Caco-2 (cell line): ENCODE data around the gene MPIG6B. TPM values are rescaled to one million over a fixed set of nuclear protein-coding genes. Genes with fewer than 3 reads are reported as not detected.

Source experiments
- BruUV-seq: library from RNA; stranded (reverse); fragments of 400-500 nt; replicated peaks from 2 replicates; lab custom pipeline; 2021; lab: Mats Ljungman, UMichigan
- CTCF ChIA-PET: fragments of 300-600 bp; sonication (Branson Sonifier 250); formaldehyde crosslinking; loops from one replicate; lab custom pipeline; 2022; ENCODE audit warnings: antibody characterized with exemption; lab: Charles Lee
- POLR2A ChIA-PET: fragments of 300-600 bp; sonication (Branson Sonifier 250); formaldehyde crosslinking; loops from one replicate; lab custom pipeline; 2022; ENCODE audit warnings: antibody characterized with exemption; lab: Charles Lee
- DNase-seq, 2 experiments: peaks; one replicate each; pipeline versions ENCODE4 v3.0.0 to v3.0.0-alpha.2; 2020 to 2022
- H3K27me3 ChIP-seq: replicated peaks from 2 replicates; pipeline ENCODE4 v1.6.0; 2011; ENCODE audit warnings: low read length; ENCODE audit not compliant: control insufficient read depth, insufficient read depth
- H3K36me3 ChIP-seq: 2 replicates; pipeline ENCODE4 v1.5.1; 2011; ENCODE audit warnings: low read length; ENCODE audit not compliant: control insufficient read depth, insufficient read depth
- H3K4me1 ChIP-seq: fragments of 250-450 bp; sonication (Bioruptor Pico); 2 replicates; pipeline ENCODE4 v1.5.1; 2020; ENCODE audit warnings: mild to moderate bottlenecking
- H3K4me3 ChIP-seq: 2 replicates; pipeline ENCODE4 v1.5.1; 2011; ENCODE audit warnings: low read depth, mild to moderate bottlenecking, control low read depth, low read length
- H3K9me3 ChIP-seq: fragments of 250-450 bp; sonication (Bioruptor Pico); 2 replicates; pipeline ENCODE4 v1.5.1; 2020; ENCODE audit warnings: mild to moderate bottlenecking, moderate library complexity
- H3K27ac Mint-ChIP-seq: one replicate; pipeline ENCODE4 v1.8.0; 2022; ENCODE audit warnings: mixed read lengths; ENCODE audit not compliant: unreplicated experiment
- H3K27me3 Mint-ChIP-seq: one replicate; pipeline ENCODE4 v1.8.0; 2022; ENCODE audit warnings: mixed read lengths; ENCODE audit not compliant: insufficient read depth, unreplicated experiment
- H3K36me3 Mint-ChIP-seq: one replicate; pipeline ENCODE4 v1.8.0; 2022; ENCODE audit warnings: mild to moderate bottlenecking, mixed read lengths; ENCODE audit not compliant: insufficient read depth, unreplicated experiment
- H3K4me1 Mint-ChIP-seq: one replicate; pipeline ENCODE4 v1.8.0; 2022; ENCODE audit warnings: low read depth, mixed read lengths; ENCODE audit not compliant: unreplicated experiment
- H3K4me3 Mint-ChIP-seq: one replicate; pipeline ENCODE4 v1.8.0; 2022; ENCODE audit warnings: mild to moderate bottlenecking, moderate library complexity, mixed read lengths; ENCODE audit not compliant: unreplicated experiment
- H3K9me3 Mint-ChIP-seq: one replicate; pipeline ENCODE4 v1.8.0; 2022; ENCODE audit warnings: mixed read lengths; ENCODE audit not compliant: unreplicated experiment
- intact Hi-C: fragments of 100-400 bp; cut with micrococcal nuclease; formaldehyde crosslinking; loops from one replicate; pipeline ENCODE4 v1.10.0; 2022; ENCODE audit not compliant: unreplicated experiment
- total RNA-seq: library from RNA; stranded (reverse); gene quantifications from 2 replicates; pipeline ENCODE4 v1.2.3, GENCODE V29; 2022
- TF ChIP-seq, protein P1 (sequence below), 2 experiments: fragments of 200-600 bp in 1 of 2; IDR thresholded peaks; 1 replicate in 1 of 2; 2 replicates in 1 of 2; pipeline versions ENCODE4 v1.5.1 to v1.8.0; 2011 to 2022; ENCODE audit warnings: antibody characterized with exemption in 1 of 2, control low read depth in 1 of 2, inconsistent platforms in 1 of 2, low read depth in 1 of 2, low read length in 1 of 2, mild to moderate bottlenecking in 1 of 2, moderate library complexity in 1 of 2; ENCODE audit not compliant: insufficient read depth in 1 of 2, severe bottlenecking in 1 of 2, unreplicated experiment in 1 of 2

The MPIG6B gene
- total RNA-seq, 1 experiment from 2014 or later, result not detected

DNA sequence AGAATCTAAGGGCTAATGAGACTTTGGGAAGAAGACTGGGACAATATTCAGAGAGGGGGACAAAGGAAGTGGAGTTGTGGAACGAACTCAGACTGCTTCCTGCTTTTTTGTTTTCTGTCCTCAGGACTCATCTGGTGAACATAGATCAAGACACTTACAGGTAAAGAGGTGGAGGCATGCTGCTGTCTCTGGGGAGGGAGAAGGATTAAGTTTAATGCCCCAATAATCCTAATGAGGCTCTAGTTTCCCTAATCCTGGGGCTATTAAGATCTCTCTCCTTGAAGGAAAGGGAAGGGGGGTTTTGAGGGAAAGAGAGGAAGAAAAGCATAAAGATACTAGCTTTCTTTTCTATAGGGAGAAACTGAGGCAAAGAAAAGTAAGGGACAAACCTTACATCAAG is 21.2 kb downstream of the MPIG6B start:
- H3K36me3 Mint-ChIP-seq, result peaks cover 38% of the 10 kb centered on the region
- DNase-seq, result no peak
- no TSS peak for BruUV-seq
- Histone ChIP-seq H3K4me1 (peaks cover 13% of the 10 kb centered on the region), H3K4me3 (no peak overlapping the region), H3K9me3 (no peaks in the 10 kb centered on the region), H3K27me3 (no peaks in the 10 kb centered on the region), H3K36me3 (peaks cover 4% of the 10 kb centered on the region; the same call in 1 of the 2 replicates)
- POLR2A ChIA-PET, result no interaction called here
- TF ChIP-seq, protein P1, sequence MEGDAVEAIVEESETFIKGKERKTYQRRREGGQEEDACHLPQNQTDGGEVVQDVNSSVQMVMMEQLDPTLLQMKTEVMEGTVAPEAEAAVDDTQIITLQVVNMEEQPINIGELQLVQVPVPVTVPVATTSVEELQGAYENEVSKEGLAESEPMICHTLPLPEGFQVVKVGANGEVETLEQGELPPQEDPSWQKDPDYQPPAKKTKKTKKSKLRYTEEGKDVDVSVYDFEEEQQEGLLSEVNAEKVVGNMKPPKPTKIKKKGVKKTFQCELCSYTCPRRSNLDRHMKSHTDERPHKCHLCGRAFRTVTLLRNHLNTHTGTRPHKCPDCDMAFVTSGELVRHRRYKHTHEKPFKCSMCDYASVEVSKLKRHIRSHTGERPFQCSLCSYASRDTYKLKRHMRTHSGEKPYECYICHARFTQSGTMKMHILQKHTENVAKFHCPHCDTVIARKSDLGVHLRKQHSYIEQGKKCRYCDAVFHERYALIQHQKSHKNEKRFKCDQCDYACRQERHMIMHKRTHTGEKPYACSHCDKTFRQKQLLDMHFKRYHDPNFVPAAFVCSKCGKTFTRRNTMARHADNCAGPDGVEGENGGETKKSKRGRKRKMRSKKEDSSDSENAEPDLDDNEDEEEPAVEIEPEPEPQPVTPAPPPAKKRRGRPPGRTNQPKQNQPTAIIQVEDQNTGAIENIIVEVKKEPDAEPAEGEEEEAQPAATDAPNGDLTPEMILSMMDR (IDR thresholded peaks at IDR 0.05; ENCODE audit: insufficient read depth in 1 of 2, low read depth in 1 of 2, low read length in 1 of 2, severe bottlenecking in 1 of 2, unreplicated experiment in 1 of 2), result no peak
- no peak overlapping the region for H3K4me3 Mint-ChIP-seq
- H3K27ac Mint-ChIP-seq, result no peak overlapping the region
- no peaks in the 10 kb centered on the region for H3K27me3 Mint-ChIP-seq
- no peaks in the 10 kb centered on the region for H3K9me3 Mint-ChIP-seq
- CTCF ChIA-PET, result no interaction called here
- peaks cover 6% of the 10 kb centered on the region for H3K4me1 Mint-ChIP-seq
- intact Hi-C loops, result no loop called here

DNA sequence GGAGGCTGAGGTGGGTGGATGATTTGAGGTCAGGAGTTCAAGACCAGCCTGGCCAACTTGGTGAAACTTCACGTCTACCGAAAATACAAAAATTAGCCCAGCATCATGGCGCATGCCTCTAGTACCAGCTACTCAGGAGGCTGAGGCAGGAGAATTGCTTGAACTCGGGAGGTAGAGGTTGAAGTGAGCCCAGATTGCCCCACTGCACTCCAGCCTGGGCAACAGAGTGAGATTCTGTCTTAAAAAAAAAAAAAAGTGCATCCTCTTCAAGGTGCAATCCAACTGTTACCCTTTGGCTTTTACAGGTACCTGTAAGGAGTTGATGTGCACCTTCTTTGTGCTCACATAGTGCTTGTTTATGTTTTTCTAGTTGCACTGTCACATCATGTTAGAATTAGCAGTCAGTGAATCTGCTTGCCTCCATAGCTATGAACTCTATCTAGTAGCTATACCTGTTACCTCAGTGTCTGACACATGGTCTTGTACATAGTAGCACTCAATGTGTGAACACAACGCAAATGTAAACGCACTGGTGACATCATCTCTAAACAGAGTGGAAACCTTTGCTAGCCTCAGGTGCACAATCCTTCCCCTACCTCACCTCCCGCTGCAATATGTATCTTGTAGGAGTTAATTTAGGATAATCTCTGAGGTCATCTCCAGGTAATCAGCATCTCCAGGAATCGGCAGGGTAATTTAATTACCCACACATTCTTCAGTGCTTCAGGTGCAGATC is 26.3 kb downstream of the MPIG6B start:
- POLR2A ChIA-PET, result interaction anchor here (0.5 kb wide), 1 partner anchor 78 kb away, joined by 3 read pairs; the partner anchor contains the start of gene HSPA1B

DNA sequence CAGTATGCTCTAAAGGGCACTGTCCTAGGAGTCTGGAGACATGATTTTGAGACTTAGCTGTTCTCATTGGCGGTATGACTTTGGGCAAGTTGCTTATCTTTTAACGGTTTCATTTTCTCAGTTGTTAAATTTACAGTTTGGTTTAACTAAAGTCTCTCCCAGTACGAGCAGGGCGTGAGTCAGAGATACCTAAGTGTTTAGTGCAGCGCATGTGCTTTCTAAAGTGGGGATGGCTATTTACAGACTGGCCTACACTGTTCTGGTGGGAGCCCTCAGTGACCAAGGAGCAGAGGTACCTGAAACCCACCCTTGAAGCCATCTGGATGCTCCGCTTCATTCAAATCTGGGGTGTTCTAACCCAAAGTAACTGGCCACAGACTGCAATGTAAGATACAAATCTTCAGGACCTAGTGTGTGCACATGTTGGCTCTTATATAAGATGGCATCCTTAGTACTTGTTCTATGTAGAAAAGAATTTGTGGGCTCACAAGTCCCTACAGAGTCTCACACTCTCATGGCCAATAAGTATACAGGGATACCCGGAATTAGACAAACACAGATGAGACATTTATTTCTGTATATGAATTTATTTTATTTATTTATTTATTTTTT is 27.3 kb downstream of the MPIG6B start:
- CTCF ChIA-PET, result no interaction called here
- TF ChIP-seq, protein P1 (IDR thresholded peaks at IDR 0.05; ENCODE audit: insufficient read depth in 1 of 2, low read depth in 1 of 2, low read length in 1 of 2, severe bottlenecking in 1 of 2, unreplicated experiment in 1 of 2), result no peak
- H3K27me3 Mint-ChIP-seq, result no peaks in the 10 kb centered on the region
- peaks cover 17% of the 10 kb centered on the region for H3K36me3 Mint-ChIP-seq
- Histone ChIP-seq H3K4me3 (no peak overlapping the region), H3K4me1 (peaks cover 8% of the 10 kb centered on the region), H3K36me3 (peaks cover 5% of the 10 kb centered on the region; the same call in 1 of the 2 replicates), H3K9me3 (no peaks in the 10 kb centered on the region), H3K27me3 (no peaks in the 10 kb centered on the region)
- H3K9me3 Mint-ChIP-seq, result no peaks in the 10 kb centered on the region
- POLR2A ChIA-PET, result no interaction called here
- H3K4me3 Mint-ChIP-seq, result no peak overlapping the region
- intact Hi-C loops, result no loop called here
- H3K4me1 Mint-ChIP-seq, result peaks cover 6% of the 10 kb centered on the region
- BruUV-seq, result no TSS peak
- H3K27ac Mint-ChIP-seq, result no peak overlapping the region
- no peak for DNase-seq

More for the DNA sequence above, 26.3 kb downstream of the MPIG6B start:
- H3K27me3 Mint-ChIP-seq, result no peaks in the 10 kb centered on the region
- intact Hi-C loops, result no loop called here
- peak overlapping the region; percentile 33 for H3K27ac Mint-ChIP-seq
- Histone ChIP-seq H3K4me3 (no peak overlapping the region), H3K4me1 (peaks cover 8% of the 10 kb centered on the region), H3K27me3 (no peaks in the 10 kb centered on the region), H3K9me3 (no peaks in the 10 kb centered on the region), H3K36me3 (peaks cover 5% of the 10 kb centered on the region; the same call in 1 of the 2 replicates)
- H3K4me1 Mint-ChIP-seq, result peaks cover 6% of the 10 kb centered on the region
- CTCF ChIA-PET, result interaction anchor here (0.6 kb wide), 1 partner anchor 18 kb away, joined by 8 read pairs; no protein-coding TSS in a partner anchor
- peaks cover 22% of the 10 kb centered on the region for H3K36me3 Mint-ChIP-seq
- TF ChIP-seq, protein P1 (IDR thresholded peaks at IDR 0.05; ENCODE audit: insufficient read depth in 1 of 2, low read depth in 1 of 2, low read length in 1 of 2, severe bottlenecking in 1 of 2, unreplicated experiment in 1 of 2), result no peak
- no peak overlapping the region for H3K4me3 Mint-ChIP-seq
- no peak for DNase-seq
- H3K9me3 Mint-ChIP-seq, result no peaks in the 10 kb centered on the region
- no TSS peak for BruUV-seq
